ENCODE measurements around the gene PHF19. TPM values are rescaled to one million over a fixed set of nuclear protein-coding genes. Genes with fewer than 3 reads are reported as not detected.

Gene PHF19
- total and polyA plus RNA-seq, 2 donors (not counting 3 experiments of a cell fraction or from before 2014, with no cell fraction given), result 102 to 153 TPM

GRCh38 chr9:120868339-120868675 lies 8.7 kb downstream of the PHF19 start:
- H3K9ac ChIP-seq (replicated peaks; ENCODE audit: extremely low read depth, insufficient read depth, low read length), result no peak overlapping the region
- DNase-seq (ENCODE audit: low read depth, low spot score) (no peak), FAIRE-seq (peak; percentile 56)
- peak overlapping the region; percentile 37 for H3K4me2 ChIP-seq (ENCODE audit: insufficient read depth, low read length)
- H3K4me3 ChIP-seq (replicated peaks in 1 of 3; ENCODE audit: insufficient read depth in 1 of 3, low read depth in 1 of 3, low read length in 3 of 3), result peak overlapping the region in 1 of 3 experiments; percentile 44
- H3K9me3 ChIP-seq (replicated peaks; ENCODE audit: control insufficient read depth, insufficient read depth, low read length), result no peaks in the 10 kb centered on the region
- dilution Hi-C loops (cut with MboI; ENCODE audit: extremely low pct_ligation_motif_present, low sequenced_read_pairs), result no loop called here
- POLR2A ChIA-PET, result interaction anchor here (0.5 to 0.7 kb wide), 2 partner anchors 15 to 167 kb away, joined by 3 to 6 read pairs; no protein-coding TSS in a partner anchor
- no peak overlapping the region for H3K27ac ChIP-seq (ENCODE audit: insufficient read depth, low read depth, low read length)
- peaks cover 2% of the 10 kb centered on the region for H3K79me2 ChIP-seq (ENCODE audit: control insufficient read depth, insufficient read depth, low read length)
- peaks cover 13% of the 10 kb centered on the region for H3K4me1 ChIP-seq (ENCODE audit: control insufficient read depth, extremely low read depth, insufficient read depth, low read length)
- H3K36me3 ChIP-seq (ENCODE audit: control insufficient read depth in 2 of 2, extremely low read depth in 1 of 2, insufficient read depth in 2 of 2, low read length in 2 of 2), result peaks cover 20 to 24% of the 10 kb centered on the region in 2 experiments
- no TSS peak for BruUV-seq (replicated peaks)
- H3K27me3 ChIP-seq (ENCODE audit: control insufficient read depth in 2 of 2, insufficient read depth in 2 of 2, low read length in 2 of 2), result no peaks in the 10 kb centered on the region
- peak overlapping the region; percentile 36 for H2AFZ ChIP-seq (ENCODE audit: low read depth, low read length)
- no peak for TF ChIP-seq EZH2 (IDR thresholded peaks at IDR 0.05; ENCODE audit: borderline replicate concordance, low read depth, low read length, severe bottlenecking)
- TF ChIP-seq CTCF (IDR thresholded peaks at IDR 0.05; ENCODE audit: extremely low read depth in 1 of 2, insufficient read depth in 1 of 2, low read depth in 1 of 2, low read length in 2 of 2), result no peak
- no peak for TF ChIP-seq POLR2AphosphoS5 (IDR thresholded peaks at IDR 0.05; ENCODE audit: insufficient read depth, low read depth, low read length)
- no peaks in the 10 kb centered on the region for H4K20me1 ChIP-seq (replicated peaks; ENCODE audit: control insufficient read depth, extremely low read depth, insufficient read depth, low read length)
- no peaks in the 10 kb centered on the region for H3K9me1 ChIP-seq (replicated peaks; ENCODE audit: control insufficient read depth, extremely low read depth, insufficient read depth, low read length)
- CTCF ChIA-PET, result interaction anchor here (0.9 to 5.6 kb wide), 7 partner anchors 10 to 192 kb away, joined by 3 to 38 read pairs (median 4); no protein-coding TSS in a partner anchor
- intact Hi-C loops (cut with micrococcal nuclease), result loop anchor here (1.0 to 2.0 kb wide), 5 partner anchors 8 to 206 kb away; partner anchors contain the start of genes CNTRL and FBXW2

DNA sequence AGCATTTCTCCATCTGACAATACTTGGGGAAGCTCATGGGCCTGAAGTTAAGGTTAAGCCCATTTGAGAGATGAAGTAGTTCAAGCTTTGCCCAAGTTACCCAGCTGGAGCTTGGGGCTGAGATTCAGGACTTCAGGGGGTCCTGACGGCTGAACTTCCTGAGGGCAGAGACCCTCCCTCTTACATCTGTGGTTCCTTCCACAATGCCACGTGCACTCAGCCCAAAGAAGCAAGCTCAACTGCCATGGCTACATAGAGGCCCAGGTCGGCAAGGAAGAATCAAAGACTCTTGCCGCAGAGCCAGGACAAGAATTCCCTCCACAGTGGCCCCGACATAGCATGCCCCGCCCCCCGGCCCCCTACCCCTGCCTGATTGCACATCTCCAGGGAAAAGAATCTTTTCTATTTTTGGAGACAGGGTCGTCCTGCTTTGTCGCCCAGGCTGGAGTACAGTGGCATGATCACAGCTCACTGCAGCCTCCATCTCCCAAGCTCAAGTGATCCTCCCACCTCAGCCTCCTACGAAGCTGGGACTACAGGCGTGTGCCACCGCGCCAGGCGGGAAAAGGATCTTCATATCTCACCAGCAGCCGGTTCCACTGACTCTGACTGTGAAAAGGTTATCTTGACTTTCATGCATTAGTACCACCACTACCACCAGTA lies 9.2 kb downstream of the PHF19 start:
- no peaks in the 10 kb centered on the region for H4K20me1 ChIP-seq (replicated peaks; ENCODE audit: control insufficient read depth, extremely low read depth, insufficient read depth, low read length)
- no peaks in the 10 kb centered on the region for H3K27me3 ChIP-seq (ENCODE audit: control insufficient read depth in 2 of 2, insufficient read depth in 2 of 2, low read length in 2 of 2)
- H3K4me3 ChIP-seq (replicated peaks in 1 of 3; ENCODE audit: insufficient read depth in 1 of 3, low read depth in 1 of 3, low read length in 3 of 3), result no peak overlapping the region
- H3K9me1 ChIP-seq (replicated peaks; ENCODE audit: control insufficient read depth, extremely low read depth, insufficient read depth, low read length), result no peaks in the 10 kb centered on the region
- POLR2A ChIA-PET, result interaction anchor here (0.7 kb wide), 1 partner anchor 167 kb away, joined by 6 read pairs; no protein-coding TSS in a partner anchor
- H3K9me3 ChIP-seq (replicated peaks; ENCODE audit: control insufficient read depth, insufficient read depth, low read length), result no peaks in the 10 kb centered on the region
- no peak for TF ChIP-seq GATA2 (IDR thresholded peaks at IDR 0.05; ENCODE audit: insufficient read depth, insufficient read length, low read depth, low read length)
- TF ChIP-seq FOS (IDR thresholded peaks at IDR 0.05; ENCODE audit: borderline replicate concordance, insufficient read depth, low read length), result no peak
- no peak for TF ChIP-seq EZH2 (IDR thresholded peaks at IDR 0.05; ENCODE audit: borderline replicate concordance, low read depth, low read length, severe bottlenecking)
- no peak for TF ChIP-seq MYC (IDR thresholded peaks at IDR 0.05; ENCODE audit: low read depth, low read length)
- no peak for TF ChIP-seq POLR2AphosphoS5 (IDR thresholded peaks at IDR 0.05; ENCODE audit: insufficient read depth, low read depth, low read length)
- TF ChIP-seq JUN (IDR thresholded peaks at IDR 0.05; ENCODE audit: borderline replicate concordance, insufficient read depth, insufficient read length, low read depth), result no peak
- no peak for TF ChIP-seq POLR2A (IDR thresholded peaks at IDR 0.05; ENCODE audit: low read depth, low read length)
- no peak for TF ChIP-seq CTCF (IDR thresholded peaks at IDR 0.05; ENCODE audit: extremely low read depth in 1 of 2, insufficient read depth in 1 of 2, low read depth in 1 of 2, low read length in 2 of 2)
- TF ChIP-seq MAX (IDR thresholded peaks at IDR 0.05; ENCODE audit: insufficient read depth, insufficient read length), result no peak
- H3K27ac ChIP-seq (ENCODE audit: insufficient read depth, low read depth, low read length), result no peak overlapping the region
- no peak for DNase-seq (ENCODE audit: low read depth, low spot score)
- intact Hi-C loops (cut with micrococcal nuclease), result loop anchor here (1.0 to 2.0 kb wide), 5 partner anchors 8 to 207 kb away; partner anchors contain the start of genes CNTRL and FBXW2
- peaks cover 2% of the 10 kb centered on the region for H3K79me2 ChIP-seq (ENCODE audit: control insufficient read depth, insufficient read depth, low read length)
- no peak overlapping the region for H3K4me2 ChIP-seq (ENCODE audit: insufficient read depth, low read length)
- no peak overlapping the region for H3K9ac ChIP-seq (replicated peaks; ENCODE audit: extremely low read depth, insufficient read depth, low read length)
- H2AFZ ChIP-seq (ENCODE audit: low read depth, low read length), result no peak overlapping the region
- dilution Hi-C loops (cut with MboI; ENCODE audit: extremely low pct_ligation_motif_present, low sequenced_read_pairs), result no loop called here
- BruUV-seq (replicated peaks), result no TSS peak
- peaks cover 13% of the 10 kb centered on the region for H3K4me1 ChIP-seq (ENCODE audit: control insufficient read depth, extremely low read depth, insufficient read depth, low read length)
- H3K36me3 ChIP-seq (ENCODE audit: control insufficient read depth in 2 of 2, extremely low read depth in 1 of 2, insufficient read depth in 2 of 2, low read length in 2 of 2), result peaks cover 23% of the 10 kb centered on the region in 2 experiments
- CTCF ChIA-PET, result interaction anchor here (0.9 to 5.6 kb wide), 6 partner anchors 10 to 192 kb away, joined by 3 to 38 read pairs (median 4); no protein-coding TSS in a partner anchor
- FAIRE-seq, result no peak
